MCF 10A (cell line): ENCODE results near the gene HDLBP. TPM values are rescaled to one million over a fixed set of nuclear protein-coding genes. Genes with fewer than 3 reads are reported as not detected.

ENCODE experiments used
- BruUV-seq: library from RNA; stranded (reverse); fragments of 400-500 nt; replicated peaks from 2 replicates; lab custom pipeline; 2021; lab: Mats Ljungman, UMichigan
- CTCF ChIA-PET: fragments of 300-600 bp; sonication (Branson Sonifier 250); formaldehyde crosslinking; extraction: SDS; loops from one replicate; lab custom pipeline; 2021; ENCODE audit warnings: antibody characterized with exemption, inconsistent platforms; lab: Yijun Ruan, JAX
- POLR2A ChIA-PET: fragments of 300-600, 350-650 bp; sonication (Branson Sonifier 250); formaldehyde crosslinking; extraction: SDS; loops from one replicate; lab custom pipeline; 2020; ENCODE audit warnings: antibody characterized with exemption, inconsistent platforms; lab: Yijun Ruan, JAX
- DNase-seq: peaks from one replicate; pipeline ENCODE4 v3.0.0-alpha.2; 2018; ENCODE audit not compliant: unreplicated experiment
- H3K27ac Mint-ChIP-seq: one replicate; pipeline ENCODE4 v1.8.0; 2022; ENCODE audit warnings: mild to moderate bottlenecking, low read depth, mixed read lengths; ENCODE audit not compliant: unreplicated experiment
- H3K27me3 Mint-ChIP-seq: one replicate; pipeline ENCODE4 v1.8.0; 2022; ENCODE audit warnings: mixed read lengths; ENCODE audit not compliant: insufficient read depth, unreplicated experiment
- H3K36me3 Mint-ChIP-seq: one replicate; pipeline ENCODE4 v1.8.0; 2022; ENCODE audit warnings: mild to moderate bottlenecking, moderate library complexity, mixed read lengths; ENCODE audit not compliant: insufficient read depth, unreplicated experiment
- H3K4me1 Mint-ChIP-seq: one replicate; pipeline ENCODE4 v1.8.0; 2022; ENCODE audit warnings: mixed read lengths; ENCODE audit not compliant: insufficient read depth, unreplicated experiment
- H3K4me3 Mint-ChIP-seq: one replicate; pipeline ENCODE4 v1.8.0; 2022; ENCODE audit warnings: mild to moderate bottlenecking, moderate library complexity, mixed read lengths; ENCODE audit not compliant: unreplicated experiment
- H3K9me3 Mint-ChIP-seq: one replicate; pipeline ENCODE4 v1.8.0; 2022; ENCODE audit warnings: mixed read lengths; ENCODE audit not compliant: unreplicated experiment
- CTCF ChIP-seq: fragments of 200-600 bp; IDR thresholded peaks from one replicate; pipeline ENCODE4 v1.8.0; 2022; ENCODE audit warnings: antibody characterized with exemption, mild to moderate bottlenecking; ENCODE audit not compliant: unreplicated experiment
- intact Hi-C: fragments of 100-400 bp; cut with micrococcal nuclease; formaldehyde crosslinking; loops from 2 replicates; pipeline ENCODE4 v1.14.1; 2022
- total RNA-seq: library from RNA; stranded (reverse); gene quantifications from 2 replicates; pipeline ENCODE4 v1.2.3, GENCODE V29; 2022

The HDLBP gene
- total RNA-seq, 1 experiment from 2014 or later, result 670 TPM

GRCh38 chr2:241237949-241238371 is 77.5 kb downstream of the HDLBP start:
- Mint-ChIP-seq H3K27me3 (no peaks in the 10 kb centered on the region), H3K4me3 (no peak overlapping the region), H3K9me3 (no peaks in the 10 kb centered on the region), H3K27ac (no peak overlapping the region), H3K4me1 (no peaks in the 10 kb centered on the region), H3K36me3 (peaks cover 100% of the 10 kb centered on the region)
- BruUV-seq, result no TSS peak
- TF ChIP-seq CTCF, result no peak
- intact Hi-C loops, result no loop called here
- CTCF ChIA-PET, result no interaction called here
- POLR2A ChIA-PET, result interaction anchor here (0.5 to 1.3 kb wide), 2 partner anchors 88 to 566 kb away, joined by 3 read pairs; partner anchors contain the start of genes PASK and PPP1R7
- no peak for DNase-seq

GRCh38 chr2:241237047-241237446 is 78.4 kb downstream of the HDLBP start:
- Mint-ChIP-seq H3K4me3 (no peak overlapping the region), H3K27me3 (no peaks in the 10 kb centered on the region), H3K36me3 (peaks cover 98% of the 10 kb centered on the region), H3K27ac (peak overlapping the region; percentile 42), H3K4me1 (no peaks in the 10 kb centered on the region), H3K9me3 (no peaks in the 10 kb centered on the region)
- ChIA-PET POLR2A (no interaction called here), CTCF (no interaction called here)
- intact Hi-C loops, result no loop called here
- TF ChIP-seq CTCF, result no peak
- DNase-seq, result no peak
- no TSS peak for BruUV-seq

- BruUV-seq, result no TSS peak
- H3K27me3 Mint-ChIP-seq, result no peaks in the 10 kb centered on the region
- H3K9me3 Mint-ChIP-seq, result no peaks in the 10 kb centered on the region
Observed at GRCh38 chr2:241235859-241236593, 79.4 kb downstream of the HDLBP start.

More at GRCh38 chr2:241235859-241236593, 79.4 kb downstream of the HDLBP start:
- Mint-ChIP-seq H3K36me3 (peaks cover 97% of the 10 kb centered on the region), H3K4me1 (no peaks in the 10 kb centered on the region), H3K4me3 (no peak overlapping the region), H3K27ac (no peak overlapping the region)
- CTCF ChIA-PET, result interaction anchor here (0.7 kb wide), 1 partner anchor 384 kb away, joined by 3 read pairs; no protein-coding TSS in a partner anchor
- POLR2A ChIA-PET, result no interaction called here
- intact Hi-C loops, result no loop called here
- TF ChIP-seq CTCF, result no peak
- DNase-seq, result no peak
